H1 (cell line): ENCODE results near the gene CDHR2. TPM values are rescaled to one million over a fixed set of nuclear protein-coding genes. Genes with fewer than 3 reads are reported as not detected.

ENCODE experiments used
- CHD1 ChIP-seq: IDR thresholded peaks from 2 replicates; pipeline ENCODE4 v1.6.1; 2012; ENCODE audit warnings: low read depth, low read length, improper control_type of control experiment
- CREB1 ChIP-seq: IDR thresholded peaks from 2 replicates; pipeline ENCODE4 v1.6.1; 2012; ENCODE audit warnings: inconsistent platforms
- TBP ChIP-seq: IDR thresholded peaks from 2 replicates; pipeline ENCODE4 v1.6.1; 2011; ENCODE audit warnings: low read depth, low read length, improper control_type of control experiment
- TEAD4 ChIP-seq: IDR thresholded peaks from 2 replicates; pipeline ENCODE4 v1.6.1; 2012; ENCODE audit warnings: low read depth, low read length, inconsistent platforms, mixed read lengths
- polyA plus RNA-seq, 7 experiments: library from polyadenylated mRNA; depleted of rRNA in 3 of 7; stranded (reverse) in 5 of 7; unstranded in 2 of 7; fragments of >200 nt in 5 of 7; fragments of 200-250 nt in 2 of 7; gene quantifications; 1 replicate in 5 of 7; 2 replicates in 1 of 7; 4 replicates in 1 of 7; pipeline versions ENCODE4 v1.2.1 to v1.2.3, GENCODE V29; 2011 to 2013; ENCODE audit warnings: missing spikeins in 2 of 7, mixed read lengths in 2 of 7
- total RNA-seq: library from RNA; stranded (reverse); fragmentation: NEBNext Ultra II Directional; extraction: Animal tissue kit (Norgen Biotek cat#: 25700); gene quantifications from 2 replicates; pipeline ENCODE4 v1.2.1, GENCODE V29; 2021

CDHR2 gene
- total and polyA plus RNA-seq, 2 of the 8 experiments (the other 6 are each of a cell fraction or from before 2014, with no cell fraction given) = 0.02 to 0.43 TPM

GRCh38 chr5:176542135-176542595 is 7.0 kb upstream of the CDHR2 start (continued):
- TF ChIP-seq TEAD4 = no peak
- no peak for TF ChIP-seq CHD1
- TF ChIP-seq TBP = peak; percentile 10; the same call in 1 of the 2 replicates
- no peak for TF ChIP-seq CREB1
